Osteoblast (primary cell): Measurements from ENCODE around the gene DNAJC10. TPM values are rescaled to one million over a fixed set of nuclear protein-coding genes. Genes with fewer than 3 reads are reported as not detected.
"Not testable (repeated sequence)": the region's sequence is repeated elsewhere in the genome, so short reads cannot be mapped to it uniquely, and the experiment has no call there.

ENCODE experiments used
- DNase-seq: peaks from one replicate; pipeline ENCODE4 v3.0.0; 2011; ENCODE audit warnings: low spot score, mixed read lengths; ENCODE audit not compliant: insufficient read length; ENCODE audit errors: missing footprints
- H2AFZ ChIP-seq: 2 replicates; pipeline ENCODE4 v1.6.0; 2011; ENCODE audit warnings: mild to moderate bottlenecking, low read length
- H3K27ac ChIP-seq: 2 replicates; pipeline ENCODE4 v1.5.1; 2011; ENCODE audit warnings: mild to moderate bottlenecking, low read depth, low read length, moderate library complexity
- H3K27me3 ChIP-seq: 2 replicates; pipeline ENCODE4 v1.6.0; 2012; ENCODE audit warnings: mild to moderate bottlenecking, control low read depth, inconsistent platforms, low read length, moderate library complexity; ENCODE audit not compliant: insufficient read depth
- H3K36me3 ChIP-seq: 2 replicates; pipeline ENCODE4 v1.5.1; 2011; ENCODE audit warnings: mild to moderate bottlenecking, low read length, control low read depth, moderate library complexity; ENCODE audit not compliant: insufficient read depth
- H3K4me1 ChIP-seq: 2 replicates; pipeline ENCODE4 v1.5.1; 2011; ENCODE audit warnings: mild to moderate bottlenecking, low read length, control low read depth, moderate library complexity; ENCODE audit not compliant: insufficient read depth
- H3K4me2 ChIP-seq: 2 replicates; pipeline ENCODE4 v1.6.0; 2011; ENCODE audit warnings: mild to moderate bottlenecking, low read length; ENCODE audit not compliant: insufficient read depth
- H3K4me3 ChIP-seq: fragments of 200-600 bp; sonication (generic); 3 replicates; pipeline ENCODE4 v1.5.1; 2012; ENCODE audit warnings: mild to moderate bottlenecking, low read length, inconsistent platforms; ENCODE audit not compliant: insufficient read depth
- H3K79me2 ChIP-seq: 2 replicates; pipeline ENCODE4 v1.6.0; 2012; ENCODE audit warnings: mild to moderate bottlenecking, low read length, control low read depth, inconsistent platforms; ENCODE audit not compliant: insufficient read depth
- H3K9me3 ChIP-seq: 2 replicates; pipeline ENCODE4 v1.5.1; 2011; ENCODE audit warnings: low read depth, low read length, control low read depth
- H4K20me1 ChIP-seq: 2 replicates; pipeline ENCODE4 v1.6.0; 2012; ENCODE audit warnings: mild to moderate bottlenecking, low read length, control low read depth; ENCODE audit not compliant: insufficient read depth
- total RNA-seq: library from RNA; depleted of rRNA; stranded (reverse); fragments of >200 nt; gene quantifications from 2 replicates; pipeline ENCODE4 v1.2.3, GENCODE V29; 2012
- TF ChIP-seq, protein P1 (sequence below): IDR thresholded peaks from 2 replicates; pipeline ENCODE4 v1.5.1; 2011; ENCODE audit warnings: mild to moderate bottlenecking, low read depth, low read length, moderate library complexity; ENCODE audit errors: extremely low read depth

Gene DNAJC10
- total RNA-seq, 1 donor = 112 TPM

GRCh38 chr2:182741620-182742019, 25.6 kb downstream of the DNAJC10 start:
- no peaks in the 10 kb centered on the region for H3K79me2 ChIP-seq
- no peaks in the 10 kb centered on the region for H4K20me1 ChIP-seq
- TF ChIP-seq, protein P1, sequence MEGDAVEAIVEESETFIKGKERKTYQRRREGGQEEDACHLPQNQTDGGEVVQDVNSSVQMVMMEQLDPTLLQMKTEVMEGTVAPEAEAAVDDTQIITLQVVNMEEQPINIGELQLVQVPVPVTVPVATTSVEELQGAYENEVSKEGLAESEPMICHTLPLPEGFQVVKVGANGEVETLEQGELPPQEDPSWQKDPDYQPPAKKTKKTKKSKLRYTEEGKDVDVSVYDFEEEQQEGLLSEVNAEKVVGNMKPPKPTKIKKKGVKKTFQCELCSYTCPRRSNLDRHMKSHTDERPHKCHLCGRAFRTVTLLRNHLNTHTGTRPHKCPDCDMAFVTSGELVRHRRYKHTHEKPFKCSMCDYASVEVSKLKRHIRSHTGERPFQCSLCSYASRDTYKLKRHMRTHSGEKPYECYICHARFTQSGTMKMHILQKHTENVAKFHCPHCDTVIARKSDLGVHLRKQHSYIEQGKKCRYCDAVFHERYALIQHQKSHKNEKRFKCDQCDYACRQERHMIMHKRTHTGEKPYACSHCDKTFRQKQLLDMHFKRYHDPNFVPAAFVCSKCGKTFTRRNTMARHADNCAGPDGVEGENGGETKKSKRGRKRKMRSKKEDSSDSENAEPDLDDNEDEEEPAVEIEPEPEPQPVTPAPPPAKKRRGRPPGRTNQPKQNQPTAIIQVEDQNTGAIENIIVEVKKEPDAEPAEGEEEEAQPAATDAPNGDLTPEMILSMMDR = no peak
- H3K4me3 ChIP-seq = no peak overlapping the region
- H3K4me2 ChIP-seq = no peak overlapping the region
- DNase-seq = no peak
- H3K36me3 ChIP-seq = peaks cover 39% of the 10 kb centered on the region
- H3K27ac ChIP-seq = no peak overlapping the region
- no peaks in the 10 kb centered on the region for H3K27me3 ChIP-seq
- no peak overlapping the region for H2AFZ ChIP-seq
- H3K9me3 ChIP-seq = no peaks in the 10 kb centered on the region
- no peaks in the 10 kb centered on the region for H3K4me1 ChIP-seq

DNA sequence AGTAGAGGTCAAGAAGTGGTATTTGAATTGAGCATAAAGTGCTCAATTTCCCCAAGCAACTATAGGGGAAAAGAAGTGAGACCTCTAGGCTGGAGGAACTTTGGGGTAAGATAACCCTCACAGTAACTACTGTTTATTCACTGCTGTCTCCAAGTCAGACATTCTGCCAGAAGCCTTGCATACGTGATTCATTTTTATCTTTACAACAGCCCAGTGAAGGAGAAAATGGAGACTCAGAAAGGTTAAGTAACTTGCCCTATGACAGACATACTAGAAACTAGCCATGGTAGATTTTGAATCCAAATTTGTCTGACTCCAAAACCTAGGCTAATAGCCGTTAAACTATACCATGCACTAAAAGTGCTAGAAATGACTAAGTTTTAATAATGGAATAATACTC, 28.4 kb downstream of the DNAJC10 start:
- DNase-seq = no peak
- Histone ChIP-seq H3K9me3 (no peaks in the 10 kb centered on the region), H2AFZ (no peak overlapping the region), H3K27ac (no peak overlapping the region), H3K4me1 (no peaks in the 10 kb centered on the region), H3K27me3 (no peaks in the 10 kb centered on the region), H3K36me3 (peaks cover 39% of the 10 kb centered on the region), H4K20me1 (no peaks in the 10 kb centered on the region), H3K4me3 (no peak overlapping the region), H3K79me2 (no peaks in the 10 kb centered on the region), H3K4me2 (no peak overlapping the region)
- TF ChIP-seq, protein P1 = no peak

- H3K4me3 ChIP-seq = no peak overlapping the region
- no peaks in the 10 kb centered on the region for H4K20me1 ChIP-seq
- H3K27ac ChIP-seq = no peak overlapping the region
- H3K4me2 ChIP-seq = no peak overlapping the region
- H3K9me3 ChIP-seq = no peaks in the 10 kb centered on the region
- DNase-seq = no peak
- no peaks in the 10 kb centered on the region for H3K4me1 ChIP-seq
- TF ChIP-seq, protein P1 = no peak
- peaks cover 42% of the 10 kb centered on the region for H3K36me3 ChIP-seq
- no peaks in the 10 kb centered on the region for H3K27me3 ChIP-seq
- no peaks in the 10 kb centered on the region for H3K79me2 ChIP-seq
- H2AFZ ChIP-seq = no peak overlapping the region
Measured at GRCh38 chr2:182745061-182745460, 29.0 kb downstream of the DNAJC10 start.

- not testable (repeated sequence) for H3K9me3 ChIP-seq, H3K79me2 ChIP-seq, H3K27me3 ChIP-seq, H3K4me1 ChIP-seq, H3K27ac ChIP-seq, H3K4me2 ChIP-seq, H2AFZ ChIP-seq, DNase-seq, H4K20me1 ChIP-seq, H3K4me3 ChIP-seq
- H3K36me3 ChIP-seq = peaks cover 42% of the 10 kb centered on the region
Measured at GRCh38 chr2:182745894-182746293, 29.8 kb downstream of the DNAJC10 start.
